Endothelial cell of hepatic sinusoid (primary cell): ENCODE data around the gene SSH3.

Experiments
- in situ Hi-C: cut with HindIII; loops from 2 replicates; pipeline ENCODE4 v1.10.0; 2017; ENCODE audit warnings: low sequenced_read_pairs

The SSH3 gene

DNA sequence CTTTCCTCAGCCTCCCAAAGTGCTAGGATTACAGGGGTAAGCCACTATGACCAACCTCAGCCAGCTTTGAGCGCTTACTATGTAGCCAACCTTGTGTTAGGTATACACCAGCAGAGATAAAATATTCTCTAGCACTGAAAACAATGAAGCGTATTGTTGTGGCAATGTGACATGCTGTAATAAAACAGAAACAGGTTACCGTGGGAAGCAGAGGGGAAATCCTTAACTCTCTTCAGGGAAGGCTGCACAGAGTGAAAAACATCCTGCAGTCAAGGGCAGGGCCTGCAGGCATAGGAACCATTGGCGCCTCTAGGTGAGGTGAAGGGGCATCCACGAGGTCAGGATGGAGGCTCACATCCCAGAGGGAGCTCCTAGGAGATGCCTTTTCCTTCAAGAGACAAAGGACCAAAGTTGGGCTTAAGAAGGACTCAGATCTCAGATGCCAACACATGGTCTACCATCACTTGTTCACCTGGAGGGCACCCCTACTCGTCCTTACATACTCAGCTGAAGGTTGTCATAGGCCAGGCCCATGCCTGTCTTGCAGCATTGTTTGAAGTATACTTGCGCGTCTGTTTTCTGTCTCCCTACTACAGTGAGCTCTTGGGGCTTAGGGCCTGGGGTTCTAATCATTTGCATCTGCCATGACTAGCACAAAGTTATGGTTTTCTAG lies 42.1 kb downstream of the SSH3 start:
- in situ Hi-C loops, result loop anchor here (5.0 to 10.0 kb wide), 2 partner anchors 42 to 231 kb away; partner anchors contain the start of gene KDM2A

GRCh38 chr11:67345920-67346819 lies 42.8 kb downstream of the SSH3 start:
- in situ Hi-C loops, result loop anchor here (5.0 to 10.0 kb wide), 2 partner anchors 41 to 231 kb away; partner anchors contain the start of gene KDM2A

DNA sequence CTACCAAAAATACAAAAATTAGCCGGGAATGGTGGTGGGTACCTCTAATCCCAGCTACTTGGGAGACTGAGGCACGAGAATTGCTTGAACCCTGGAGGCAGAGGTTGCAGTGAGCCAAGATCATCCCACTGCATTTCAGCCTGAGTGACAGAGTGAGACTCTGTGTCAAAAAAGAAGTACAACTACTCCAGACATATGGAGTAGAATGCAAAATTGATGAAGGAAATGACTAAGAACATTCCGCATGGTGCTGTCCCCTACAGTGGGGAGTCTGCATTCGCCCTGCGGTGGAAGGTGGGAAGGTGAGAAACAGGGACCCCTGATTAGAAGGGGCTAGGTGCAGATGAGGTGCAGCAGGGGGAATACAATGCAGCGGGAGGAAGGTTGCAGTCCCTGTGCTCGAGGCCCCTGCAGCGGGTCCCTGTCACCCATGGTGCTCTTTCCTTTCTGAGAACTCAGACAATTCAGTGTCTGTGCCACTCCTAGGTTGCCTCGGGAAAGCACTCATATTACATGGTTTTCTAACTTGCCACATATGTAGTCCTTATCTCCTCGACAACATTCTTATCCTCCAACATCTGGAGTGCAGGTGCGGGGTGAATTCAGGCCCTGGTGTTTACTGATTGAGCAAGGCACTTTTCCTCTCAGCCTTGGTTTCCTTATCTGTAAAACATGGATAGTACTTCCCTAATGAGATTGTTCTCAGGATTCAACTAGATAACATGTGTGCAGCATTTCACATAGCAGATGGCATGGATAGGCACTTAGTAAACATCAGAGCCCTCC lies 44.8 kb downstream of the SSH3 start:
- in situ Hi-C loops, result loop anchor here (5.0 to 10.0 kb wide), 2 partner anchors 39 to 233 kb away; partner anchors contain the start of gene KDM2A

GRCh38 chr11:67349036-67349435 lies 45.7 kb downstream of the SSH3 start:
- in situ Hi-C loops, result loop anchor here (5.0 to 10.0 kb wide), 2 partner anchors 38 to 234 kb away; partner anchors contain the start of gene KDM2A

- in situ Hi-C loops, result loop anchor here (5.0 to 10.0 kb wide), 2 partner anchors 38 to 235 kb away; partner anchors contain the start of gene KDM2A
These were observed 46.1 kb downstream of the SSH3 start for GRCh38 chr11:67349457-67349856.

DNA sequence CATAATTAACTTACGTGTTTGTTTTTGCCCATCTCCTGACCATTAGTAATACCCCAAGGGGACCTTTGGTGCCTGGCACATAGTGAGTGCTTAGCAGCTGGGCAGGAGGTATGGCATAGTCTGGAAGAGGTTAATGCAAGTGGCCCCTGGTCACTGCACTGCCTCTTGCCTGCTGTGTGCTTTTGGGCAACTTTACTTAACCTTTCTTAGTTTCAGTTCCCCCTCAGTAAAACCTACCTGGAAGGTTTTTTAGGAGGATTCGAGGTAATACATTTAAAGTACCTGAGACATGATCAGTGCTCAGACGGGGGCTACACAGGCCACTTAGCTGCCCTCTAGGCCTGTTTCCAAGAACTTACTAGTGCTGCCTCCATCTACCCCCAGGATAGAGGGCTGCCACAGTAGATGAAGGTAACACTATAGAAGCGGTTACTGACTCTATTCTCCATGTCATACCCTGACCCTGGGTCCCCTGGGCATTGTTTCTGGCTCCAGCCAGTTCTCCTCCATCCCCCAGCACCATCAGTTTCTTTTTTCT lies 46.7 kb downstream of the SSH3 start:
- in situ Hi-C loops, result loop anchor here (5.0 to 10.0 kb wide), 2 partner anchors 37 to 235 kb away; partner anchors contain the start of gene KDM2A

GRCh38 chr11:67351275-67352005 lies 48.1 kb downstream of the SSH3 start:
- in situ Hi-C loops, result no loop called here

DNA sequence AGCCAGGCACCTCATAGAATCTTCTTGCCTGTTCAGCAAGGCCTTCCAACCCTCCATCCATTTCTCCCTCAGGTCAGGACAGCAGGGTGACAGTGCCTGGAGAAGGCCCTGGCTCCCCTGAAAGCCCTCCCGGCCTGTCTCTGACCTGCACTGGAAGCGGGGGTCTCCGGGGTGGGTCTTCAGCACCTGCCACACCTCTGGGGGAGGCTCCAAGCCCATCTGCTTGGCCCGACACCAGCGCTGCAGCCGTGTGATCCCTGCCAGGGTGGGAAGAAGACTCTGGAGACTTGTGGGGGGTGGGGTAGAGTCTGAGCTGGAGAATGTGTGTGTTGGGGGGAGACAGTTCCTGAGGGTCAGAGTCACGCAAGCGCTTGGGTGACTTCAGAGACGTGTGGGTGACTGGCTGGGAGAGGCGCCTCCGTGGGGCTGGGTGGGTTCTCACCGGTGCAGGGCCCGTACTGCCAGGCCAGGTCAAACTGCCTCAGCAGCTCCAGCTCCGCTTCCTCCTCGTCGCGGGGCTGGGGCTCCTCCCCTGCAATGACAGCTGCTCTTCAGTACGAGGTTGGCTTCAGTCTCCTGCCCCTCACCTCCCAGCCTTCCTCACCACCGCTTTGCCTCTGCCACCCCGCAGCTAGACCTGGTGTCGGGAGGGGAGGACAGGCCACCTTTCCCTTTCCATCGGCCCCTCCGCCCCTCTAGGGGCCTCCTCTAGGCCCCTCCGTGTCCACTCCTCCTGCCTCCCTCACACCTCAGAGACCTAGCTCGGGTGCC lies 49.4 kb downstream of the SSH3 start:
- in situ Hi-C loops, result no loop called here

GRCh38 chr11:67353317-67354074 lies 50.2 kb downstream of the SSH3 start, which contains the start of gene POLD4:
Gene POLD4 (minus strand): TSS chr11:67353546. CDS start chr11:67353399, 147 bp downstream.
- in situ Hi-C loops, result no loop called here

GRCh38 chr11:67354075-67355022 lies 51.0 kb downstream of the SSH3 start:
- in situ Hi-C loops, result no loop called here

- in situ Hi-C loops, result no loop called here
These were observed 51.9 kb downstream of the SSH3 start for GRCh38 chr11:67355023-67355793.

- in situ Hi-C loops, result no loop called here
These were observed 52.6 kb downstream of the SSH3 start for GRCh38 chr11:67355794-67356386.

- in situ Hi-C loops, result no loop called here
These were observed 53.1 kb downstream of the SSH3 start for GRCh38 chr11:67356387-67356863.

- in situ Hi-C loops, result no loop called here
These were observed 53.7 kb downstream of the SSH3 start for GRCh38 chr11:67356864-67357561.
